Neural cell (in vitro differentiated cells): ENCODE results near the gene SUMF1. TPM values are rescaled to one million over a fixed set of nuclear protein-coding genes. Genes with fewer than 3 reads are reported as not detected.

Experiments
- H2AFZ ChIP-seq: fragments of 200-600, 300-800 bp; sonication (generic), shearing (Covaris generic); 2 replicates; pipeline ENCODE4 v1.6.0; 2014; ENCODE audit warnings: low read depth, mild to moderate bottlenecking, antibody characterized with exemption, low read length, moderate library complexity
- H3F3A ChIP-seq: fragments of 200-600 bp; shearing (Covaris generic); 2 replicates; pipeline ENCODE4 v1.6.1; 2016; ENCODE audit warnings: mild to moderate bottlenecking, moderate library complexity, mixed read lengths, antibody characterized with exemption, low read length; ENCODE audit not compliant: insufficient read depth, poor library complexity, severe bottlenecking
- H3K27ac ChIP-seq: fragments of 200-600, 300-800 bp; sonication (generic), shearing (Covaris generic); 2 replicates; pipeline ENCODE4 v1.5.1; 2014; ENCODE audit warnings: mild to moderate bottlenecking, low read length, moderate library complexity
- H3K27me3 ChIP-seq: fragments of 300-800, 200-600 bp; sonication (generic), shearing (Covaris generic); 2 replicates; pipeline ENCODE4 v1.6.0; 2014; ENCODE audit warnings: mild to moderate bottlenecking, low read depth, low read length, moderate library complexity; ENCODE audit not compliant: insufficient read depth
- H3K36me3 ChIP-seq: fragments of 300-800, 200-600 bp; sonication (generic), shearing (Covaris generic); 2 replicates; pipeline ENCODE4 v1.5.1; 2014; ENCODE audit warnings: mild to moderate bottlenecking, antibody characterized with exemption, low read length, moderate library complexity; ENCODE audit not compliant: insufficient read depth
- H3K4me2 ChIP-seq: fragments of 300-800, 200-600 bp; sonication (generic), shearing (Covaris generic); 2 replicates; pipeline ENCODE4 v1.6.0; 2014; ENCODE audit warnings: mild to moderate bottlenecking, low read length
- H3K4me3 ChIP-seq: fragments of 300-800, 200-600 bp; sonication (generic), shearing (Covaris generic); 2 replicates; pipeline ENCODE4 v1.5.1; 2014; ENCODE audit warnings: mild to moderate bottlenecking, low read length, moderate library complexity
- H3K79me2 ChIP-seq: fragments of 200-600 bp; shearing (Covaris generic); replicated peaks from 2 replicates; pipeline ENCODE4 v1.6.0; 2014; ENCODE audit warnings: mild to moderate bottlenecking, low read length, moderate library complexity; ENCODE audit not compliant: insufficient read depth
- H3K9ac ChIP-seq: fragments of 300-800, 200-600 bp; sonication (generic), shearing (Covaris generic); 2 replicates; pipeline ENCODE4 v1.6.1; 2016; ENCODE audit warnings: mild to moderate bottlenecking, low read length, mixed read lengths
- H3K9me2 ChIP-seq: fragments of 200-600 bp; shearing (Covaris generic); 2 replicates; pipeline ENCODE4 v1.6.1; 2016; ENCODE audit warnings: mild to moderate bottlenecking, low read length, mixed read lengths; ENCODE audit not compliant: insufficient read depth
- H3K9me3 ChIP-seq: fragments of 200-600, 300-800 bp; sonication (generic), shearing (Covaris generic); 2 replicates; pipeline ENCODE4 v1.6.1; 2016; ENCODE audit warnings: mild to moderate bottlenecking, mixed run types, low read length, moderate library complexity, mixed read lengths
- H4K20me1 ChIP-seq: fragments of 200-600 bp; shearing (Covaris generic); 2 replicates; pipeline ENCODE4 v1.6.1; 2016; ENCODE audit warnings: mild to moderate bottlenecking, mixed run types; ENCODE audit not compliant: insufficient read depth
- CTCF ChIP-seq: fragments of 450-650 bp; IDR thresholded peaks from 2 replicates; pipeline ENCODE4 v1.5.1; 2014; ENCODE audit warnings: antibody characterized with exemption, mild to moderate bottlenecking, moderate library complexity; ENCODE audit not compliant: poor library complexity, severe bottlenecking
- EP300 ChIP-seq: fragments of 450-650 bp; conservative IDR thresholded peaks from 2 replicates; pipeline ENCODE4 v1.6.1; 2014; ENCODE audit warnings: antibody characterized with exemption, mild to moderate bottlenecking, moderate library complexity; ENCODE audit not compliant: poor library complexity, severe bottlenecking
- EZH2 ChIP-seq: fragments of 200-600, 300-800 bp; shearing (Covaris generic), sonication (generic); IDR thresholded peaks from 2 replicates; pipeline ENCODE4 v1.6.1; 2014; ENCODE audit warnings: antibody characterized with exemption, low read length, borderline replicate concordance, mild to moderate bottlenecking; ENCODE audit not compliant: insufficient read depth, poor library complexity, severe bottlenecking
- MXI1 ChIP-seq: fragments of 450-650 bp; conservative IDR thresholded peaks from 2 replicates; pipeline ENCODE4 v1.6.1; 2014; ENCODE audit warnings: antibody characterized with exemption, mild to moderate bottlenecking; ENCODE audit not compliant: poor library complexity, severe bottlenecking
- POLR2AphosphoS5 ChIP-seq: IDR thresholded peaks from 2 replicates; pipeline ENCODE4 v1.6.1; 2012
- RAD21 ChIP-seq: fragments of 450-650 bp; conservative IDR thresholded peaks from 2 replicates; pipeline ENCODE4 v1.6.1; 2014; ENCODE audit warnings: antibody characterized with exemption, mild to moderate bottlenecking, moderate library complexity
- REST ChIP-seq: IDR thresholded peaks from 2 replicates; pipeline ENCODE4 v1.6.1; 2012; ENCODE audit warnings: borderline replicate concordance
- SMC3 ChIP-seq: fragments of 450-650 bp; conservative IDR thresholded peaks from 2 replicates; pipeline ENCODE4 v1.6.1; 2014; ENCODE audit warnings: antibody characterized with exemption, mild to moderate bottlenecking, moderate library complexity; ENCODE audit not compliant: poor library complexity
- TAF1 ChIP-seq: IDR thresholded peaks from 2 replicates; pipeline ENCODE4 v1.6.1; 2012; ENCODE audit warnings: low read depth
- polyA plus RNA-seq: library from polyadenylated mRNA; depleted of rRNA; stranded (reverse); fragments of >200 nt; gene quantifications from 2 replicates; pipeline ENCODE4 v1.2.3, GENCODE V29; 2014

The SUMF1 gene
- polyA plus RNA-seq, 1 donor from 2014 or later, result 3.6 TPM

DNA sequence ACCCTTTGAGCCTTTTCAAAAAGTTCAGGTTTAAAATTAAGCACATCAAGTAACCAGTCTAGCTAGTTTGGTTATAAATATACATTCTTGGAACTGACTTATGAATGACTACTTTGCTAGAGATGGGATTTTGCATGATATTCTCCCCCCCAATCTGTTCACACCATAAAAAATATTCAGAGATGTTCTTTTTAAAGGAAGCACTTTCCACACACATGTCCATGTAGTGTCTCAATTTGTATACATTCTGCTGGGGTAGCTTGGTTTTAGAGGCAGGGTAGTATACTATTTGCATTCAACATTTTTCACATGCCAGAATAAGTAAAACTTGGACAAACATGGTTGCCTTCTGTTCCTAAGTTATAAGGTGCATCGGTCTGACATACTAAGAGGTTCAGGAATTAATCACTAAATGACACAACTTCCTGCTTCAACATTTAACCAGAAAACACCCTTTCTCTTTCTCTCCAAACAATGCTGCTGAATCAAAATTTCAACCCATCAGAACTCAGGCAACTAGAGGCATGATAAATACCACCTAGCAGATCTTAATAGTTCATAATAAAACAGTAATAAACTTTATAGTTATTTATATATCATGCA lies 57.0 kb downstream of the SUMF1 start:
- H3K27ac ChIP-seq, result no peak overlapping the region
- no peak overlapping the region for H2AFZ ChIP-seq
- no peaks in the 10 kb centered on the region for H3K9me3 ChIP-seq
- no peaks in the 10 kb centered on the region for H3K79me2 ChIP-seq
- H3K4me3 ChIP-seq, result no peak overlapping the region
- H3F3A ChIP-seq, result no peaks in the 10 kb centered on the region
- peaks cover 5% of the 10 kb centered on the region for H3K36me3 ChIP-seq
- no peak overlapping the region for H3K4me2 ChIP-seq
- no peak overlapping the region for H3K9ac ChIP-seq
- H3K27me3 ChIP-seq, result no peaks in the 10 kb centered on the region
- H3K9me2 ChIP-seq, result no peaks in the 10 kb centered on the region
- no peaks in the 10 kb centered on the region for H4K20me1 ChIP-seq
- TF ChIP-seq EP300 (no peak), TAF1 (no peak), RAD21 (no peak), MXI1 (no peak), REST (no peak)

DNA sequence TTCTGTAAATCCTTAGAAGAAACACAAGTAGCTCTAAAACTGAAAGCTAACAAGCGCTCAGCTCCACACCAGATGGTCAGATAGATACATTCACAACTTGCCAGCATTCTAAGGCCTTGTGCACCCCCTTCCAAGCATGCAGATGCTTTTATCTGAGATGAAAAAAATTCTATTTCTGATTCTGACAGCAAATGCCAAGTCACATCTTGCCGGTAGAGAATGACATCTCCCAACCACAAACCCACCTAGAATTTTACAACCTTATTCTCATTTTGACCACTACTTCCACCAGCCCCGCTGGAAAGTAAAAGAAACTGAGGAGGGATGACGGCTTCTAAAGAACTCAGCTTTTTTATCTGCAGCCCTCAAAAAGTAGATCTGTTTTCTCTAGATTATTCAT lies 57.7 kb downstream of the SUMF1 start:
- H3K36me3 ChIP-seq, result peaks cover 5% of the 10 kb centered on the region
- no peaks in the 10 kb centered on the region for H4K20me1 ChIP-seq
- no peaks in the 10 kb centered on the region for H3K9me2 ChIP-seq
- H3K4me3 ChIP-seq, result no peak overlapping the region
- no peak overlapping the region for H3K4me2 ChIP-seq
- TF ChIP-seq POLR2AphosphoS5 (no peak), EZH2 (no peak), TAF1 (no peak), EP300 (no peak), REST (no peak), RAD21 (no peak), MXI1 (no peak), SMC3 (no peak), CTCF (no peak)
- H3K9me3 ChIP-seq, result no peaks in the 10 kb centered on the region
- H3F3A ChIP-seq, result no peaks in the 10 kb centered on the region
- H3K79me2 ChIP-seq, result no peaks in the 10 kb centered on the region
- no peak overlapping the region for H3K27ac ChIP-seq
- no peak overlapping the region for H3K9ac ChIP-seq
- no peaks in the 10 kb centered on the region for H3K27me3 ChIP-seq
- no peak overlapping the region for H2AFZ ChIP-seq
